PC-9 (cell line): ENCODE measurements around the gene CDS1. TPM values are rescaled to one million over a fixed set of nuclear protein-coding genes. Genes with fewer than 3 reads are reported as not detected.
A peak's percentile ranks its signal among the peaks of the same experiment; 100 is the strongest.
"Not testable (repeated sequence)": the region's sequence is repeated elsewhere in the genome, so short reads cannot be mapped to it uniquely, and the experiment has no call there.

ENCODE experiments used
- BruUV-seq: library from RNA; stranded (reverse); fragments of 400-500 nt; replicated peaks from 2 replicates; lab custom pipeline; 2021; lab: Mats Ljungman, UMichigan
- CTCF ChIA-PET: fragments of 300-600 bp; sonication (Branson Sonifier 250); formaldehyde crosslinking; loops from one replicate; lab custom pipeline; 2022; ENCODE audit warnings: antibody characterized with exemption; lab: Charles Lee
- POLR2A ChIA-PET: fragments of 300-600 bp; sonication (Branson Sonifier 250); formaldehyde crosslinking; loops from one replicate; lab custom pipeline; 2022; ENCODE audit warnings: antibody characterized with exemption; ENCODE audit not compliant: unreplicated experiment; lab: Charles Lee
- DNase-seq, 2 experiments: peaks; one replicate each; pipeline versions ENCODE4 v3.0.0 to v3.0.0-alpha.2; 2015 to 2022; ENCODE audit warnings: mixed read lengths in 1 of 2
- H2AFZ ChIP-seq: fragments of 200-600 bp; sonication (generic); 2 replicates; pipeline ENCODE4 v1.8.1; 2017; ENCODE audit warnings: antibody characterized with exemption
- H3F3A ChIP-seq: fragments of 200-600 bp; sonication (generic); 2 replicates; pipeline ENCODE4 v1.8.1; 2017; ENCODE audit warnings: antibody characterized with exemption, mild to moderate bottlenecking, low read depth; ENCODE audit not compliant: insufficient read depth
- H3K27ac ChIP-seq: fragments of 200-600 bp; sonication (generic); 2 replicates; pipeline ENCODE4 v1.6.1; 2016; ENCODE audit warnings: mixed run types
- H3K27me3 ChIP-seq: fragments of 200-600 bp; sonication (generic); 2 replicates; pipeline ENCODE4 v1.6.1; 2016; ENCODE audit warnings: low read depth, mixed run types; ENCODE audit not compliant: insufficient read depth
- H3K36me3 ChIP-seq: fragments of 200-600 bp; sonication (generic); 2 replicates; pipeline ENCODE4 v1.6.1; 2016; ENCODE audit warnings: low read depth, mixed run types
- H3K4me1 ChIP-seq: fragments of 200-600 bp; sonication (generic); replicated peaks from 2 replicates; pipeline ENCODE4 v1.6.1; 2016; ENCODE audit warnings: mixed run types; ENCODE audit not compliant: insufficient read depth
- H3K4me2 ChIP-seq: fragments of 200-600 bp; sonication (generic); 2 replicates; pipeline ENCODE4 v1.6.1; 2017; ENCODE audit warnings: mixed run types
- H3K4me3 ChIP-seq: fragments of 200-600 bp; sonication (generic); 2 replicates; pipeline ENCODE4 v1.6.1; 2016; ENCODE audit warnings: mixed run types
- H3K79me2 ChIP-seq: fragments of 200-600 bp; sonication (generic); 2 replicates; pipeline ENCODE4 v1.6.1; 2017; ENCODE audit warnings: low read depth, mixed run types
- H3K9me2 ChIP-seq: fragments of 200-600 bp; sonication (generic); 2 replicates; pipeline ENCODE4 v1.8.1; 2017; ENCODE audit warnings: mild to moderate bottlenecking; ENCODE audit not compliant: insufficient read depth
- H3K9me3 ChIP-seq: fragments of 200-600 bp; sonication (generic); 2 replicates; pipeline ENCODE4 v1.8.1; 2016; ENCODE audit warnings: low read depth; ENCODE audit not compliant: insufficient read depth
- H4K20me1 ChIP-seq: fragments of 200-600 bp; sonication (generic); 2 replicates; pipeline ENCODE4 v1.8.1; 2017; ENCODE audit not compliant: insufficient read depth
- EZH2 ChIP-seq: fragments of 200-600 bp; sonication (generic); IDR thresholded peaks from 2 replicates; pipeline ENCODE4 v1.8.0; 2017; ENCODE audit warnings: antibody characterized with exemption, low read depth
- intact Hi-C: fragments of 100-400 bp; cut with micrococcal nuclease; formaldehyde crosslinking; loops from one replicate; pipeline ENCODE4 v1.10.0; 2022; ENCODE audit not compliant: unreplicated experiment
- total RNA-seq: library from RNA; stranded (reverse); gene quantifications from 2 replicates; pipeline ENCODE4 v1.2.3, GENCODE V29; 2021
- TF ChIP-seq, protein P1 (sequence below): fragments of 200-600 bp; sonication (generic); conservative IDR thresholded peaks from 2 replicates; pipeline ENCODE4 v1.6.1; 2017; ENCODE audit warnings: mixed run types, antibody characterized with exemption, mild to moderate bottlenecking, moderate library complexity

The CDS1 gene
- total RNA-seq, 1 experiment from 2014 or later: 35.6 TPM

DNA sequence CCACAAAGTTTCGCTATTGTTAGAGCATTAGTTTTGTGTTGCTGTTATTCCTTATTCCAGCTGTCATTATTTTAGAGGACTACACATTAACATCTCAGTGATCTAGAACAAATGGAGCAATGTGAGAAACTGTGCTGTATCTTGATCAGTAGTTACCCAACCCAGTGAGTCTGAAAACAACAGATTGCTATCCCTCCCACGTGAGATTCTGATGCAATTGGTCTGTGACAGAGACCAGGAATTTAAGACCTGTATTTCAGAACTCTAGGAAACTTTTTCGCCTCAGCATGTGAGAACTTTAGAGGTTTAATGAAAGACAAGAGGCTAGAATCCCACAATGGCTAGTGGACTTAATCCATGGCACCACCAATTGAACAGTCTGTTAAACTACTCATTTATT lies 35.7 kb upstream of the CDS1 start:
- Histone ChIP-seq H4K20me1 (no peaks in the 10 kb centered on the region), H2AFZ (peak overlapping the region; percentile 52; the same call in 1 of the 2 replicates), H3K27ac (0 out of 2 replicates have a peak overlapping the region, but pooled peaks have one; percentile 19), H3K9me2 (no peaks in the 10 kb centered on the region), H3K4me3 (no peak overlapping the region), H3K79me2 (no peaks in the 10 kb centered on the region), H3K36me3 (no peaks in the 10 kb centered on the region), H3K9me3 (no peaks in the 10 kb centered on the region), H3K4me2 (no peak overlapping the region), H3F3A (no peaks in the 10 kb centered on the region), H3K4me1 (peaks cover 8% of the 10 kb centered on the region; the same call in 1 of the 2 replicates), H3K27me3 (no peaks in the 10 kb centered on the region)
- peak in 1 of 2 experiments; percentile 38 for DNase-seq
- ChIA-PET CTCF (no interaction called here), POLR2A (no interaction called here)
- no TSS peak for BruUV-seq
- TF ChIP-seq, protein P1, sequence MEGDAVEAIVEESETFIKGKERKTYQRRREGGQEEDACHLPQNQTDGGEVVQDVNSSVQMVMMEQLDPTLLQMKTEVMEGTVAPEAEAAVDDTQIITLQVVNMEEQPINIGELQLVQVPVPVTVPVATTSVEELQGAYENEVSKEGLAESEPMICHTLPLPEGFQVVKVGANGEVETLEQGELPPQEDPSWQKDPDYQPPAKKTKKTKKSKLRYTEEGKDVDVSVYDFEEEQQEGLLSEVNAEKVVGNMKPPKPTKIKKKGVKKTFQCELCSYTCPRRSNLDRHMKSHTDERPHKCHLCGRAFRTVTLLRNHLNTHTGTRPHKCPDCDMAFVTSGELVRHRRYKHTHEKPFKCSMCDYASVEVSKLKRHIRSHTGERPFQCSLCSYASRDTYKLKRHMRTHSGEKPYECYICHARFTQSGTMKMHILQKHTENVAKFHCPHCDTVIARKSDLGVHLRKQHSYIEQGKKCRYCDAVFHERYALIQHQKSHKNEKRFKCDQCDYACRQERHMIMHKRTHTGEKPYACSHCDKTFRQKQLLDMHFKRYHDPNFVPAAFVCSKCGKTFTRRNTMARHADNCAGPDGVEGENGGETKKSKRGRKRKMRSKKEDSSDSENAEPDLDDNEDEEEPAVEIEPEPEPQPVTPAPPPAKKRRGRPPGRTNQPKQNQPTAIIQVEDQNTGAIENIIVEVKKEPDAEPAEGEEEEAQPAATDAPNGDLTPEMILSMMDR: no peak
- TF ChIP-seq EZH2: no peak
- intact Hi-C loops: no loop called here

DNA sequence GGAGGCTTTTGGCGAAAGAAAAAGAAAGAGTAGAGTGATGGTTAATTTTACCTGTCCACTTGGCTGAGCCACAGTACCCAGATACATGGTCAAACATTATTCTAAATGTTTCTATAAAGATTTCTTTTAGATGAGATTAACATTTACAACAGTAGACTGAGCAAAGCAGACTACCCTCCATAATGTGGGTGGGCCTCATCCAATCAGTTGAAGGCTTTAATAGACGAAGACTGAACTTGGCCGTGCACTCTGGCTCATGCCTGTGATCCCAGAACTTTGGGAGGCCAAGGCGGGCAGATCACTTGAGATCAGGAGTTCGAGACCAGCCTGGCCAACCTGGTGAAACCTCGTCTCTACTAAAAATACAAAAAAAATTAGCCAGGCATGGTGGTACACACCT lies 33.7 kb upstream of the CDS1 start:
- H3K27ac ChIP-seq, H3K4me2 ChIP-seq, H3F3A ChIP-seq, H3K36me3 ChIP-seq, H3K9me2 ChIP-seq, H4K20me1 ChIP-seq, CTCF ChIA-PET, BruUV-seq, H3K4me1 ChIP-seq, DNase-seq, intact Hi-C loops, H3K27me3 ChIP-seq, H3K4me3 ChIP-seq, H2AFZ ChIP-seq, H3K79me2 ChIP-seq, H3K9me3 ChIP-seq, POLR2A ChIA-PET: not testable (repeated sequence)

DNA sequence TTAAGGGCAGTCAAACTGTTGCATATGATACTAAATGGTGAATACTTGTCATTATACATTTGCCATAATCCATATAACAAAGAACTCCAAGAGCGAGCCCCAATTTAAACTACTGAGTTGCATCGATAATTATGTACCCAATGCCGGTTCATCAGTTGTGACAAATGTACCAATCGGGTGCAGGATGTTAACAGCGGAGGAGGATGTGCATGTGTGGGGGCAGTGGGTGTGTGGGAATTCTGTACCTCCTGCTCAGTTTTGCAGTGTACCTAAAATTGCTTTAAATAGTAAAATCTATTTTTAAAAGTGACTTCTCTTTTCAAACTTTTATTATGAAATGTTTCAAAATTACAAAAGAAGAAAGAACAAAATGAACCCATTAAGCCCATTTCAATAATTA lies 20.8 kb upstream of the CDS1 start:
- H3K4me2 ChIP-seq: no peak overlapping the region
- H3K4me3 ChIP-seq: no peak overlapping the region
- no peak for DNase-seq
- H3K9me3 ChIP-seq: no peaks in the 10 kb centered on the region
- intact Hi-C loops: no loop called here
- CTCF ChIA-PET: no interaction called here
- POLR2A ChIA-PET: no interaction called here
- H3K4me1 ChIP-seq: peaks cover 7% of the 10 kb centered on the region; the same call in 1 of the 2 replicates
- H2AFZ ChIP-seq: no peak overlapping the region
- H3K9me2 ChIP-seq: no peaks in the 10 kb centered on the region
- H3K27ac ChIP-seq: no peak overlapping the region
- no peaks in the 10 kb centered on the region for H3K27me3 ChIP-seq
- H3K36me3 ChIP-seq: no peaks in the 10 kb centered on the region
- TF ChIP-seq EZH2: no peak
- TF ChIP-seq, protein P1: no peak
- H4K20me1 ChIP-seq: no peaks in the 10 kb centered on the region
- BruUV-seq: no TSS peak
- no peaks in the 10 kb centered on the region for H3F3A ChIP-seq
- H3K79me2 ChIP-seq: no peaks in the 10 kb centered on the region

DNA sequence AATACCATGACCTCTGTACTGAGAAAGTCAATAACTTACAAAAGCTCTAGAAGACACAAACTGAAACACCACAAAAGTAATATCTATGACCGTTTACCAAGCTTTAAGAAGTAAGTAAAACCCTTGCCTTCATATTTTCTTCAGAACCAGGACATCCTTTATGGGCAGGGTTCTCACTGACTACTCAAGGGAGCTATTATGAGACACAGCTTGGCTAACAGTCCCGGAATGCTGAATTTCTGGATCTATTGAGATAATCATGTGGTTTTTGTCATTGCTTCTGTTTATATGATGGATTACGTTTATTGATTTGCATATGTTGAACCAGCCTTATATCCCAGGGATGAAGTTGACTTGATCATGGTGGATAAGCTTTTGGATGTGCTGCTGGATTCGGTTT lies 19.9 kb upstream of the CDS1 start:
- BruUV-seq: no TSS peak
- CTCF ChIA-PET: no interaction called here

More for the DNA sequence above, 19.9 kb upstream of the CDS1 start:
- intact Hi-C loops: no loop called here
- no peak overlapping the region for H3K4me3 ChIP-seq
- H3K27ac ChIP-seq: no peak overlapping the region; the same call in 1 of the 2 replicates
- H3K4me1 ChIP-seq: peaks cover 7% of the 10 kb centered on the region; the same call in 1 of the 2 replicates
- H2AFZ ChIP-seq: no peak overlapping the region
- H3K27me3 ChIP-seq: no peaks in the 10 kb centered on the region
- H4K20me1 ChIP-seq: no peaks in the 10 kb centered on the region
- peak overlapping the region; percentile 13; the same call in 1 of the 2 replicates for H3K4me2 ChIP-seq
- H3K36me3 ChIP-seq: no peaks in the 10 kb centered on the region
- peak in 1 of 2 experiments; percentile 70 for DNase-seq
- no peaks in the 10 kb centered on the region for H3K9me3 ChIP-seq
- no peak for TF ChIP-seq EZH2
- TF ChIP-seq, protein P1: no peak
- H3K79me2 ChIP-seq: no peaks in the 10 kb centered on the region
- no peaks in the 10 kb centered on the region for H3F3A ChIP-seq
- H3K9me2 ChIP-seq: no peaks in the 10 kb centered on the region
- POLR2A ChIA-PET: no interaction called here
